ENCODE measurements around the gene NAV1. TPM values are rescaled to one million over a fixed set of nuclear protein-coding genes. Genes with fewer than 3 reads are reported as not detected.
A peak's percentile ranks its signal among the peaks of the same experiment; 100 is the strongest.

NAV1 gene
- total RNA-seq, 1 experiment from 2014 or later, result 51.0 TPM

DNA sequence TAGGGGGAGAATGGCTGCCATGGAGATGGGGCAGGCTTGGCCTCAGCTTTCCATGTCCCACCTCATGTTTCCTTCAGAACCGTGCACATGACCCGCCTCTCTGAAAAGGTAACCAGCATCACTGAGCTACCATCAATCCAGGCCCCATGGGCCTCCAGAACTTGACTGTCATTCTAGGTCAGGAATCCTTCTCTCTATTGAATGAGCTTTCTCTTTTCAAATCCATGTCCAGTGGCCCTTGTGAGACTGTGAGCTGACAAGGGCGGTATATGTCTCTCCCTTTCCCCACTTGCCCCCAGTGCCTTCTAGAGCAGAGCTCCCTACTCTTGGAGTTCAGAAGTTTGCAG is 36.4 kb upstream of the NAV1 start:
- H3K36me3 Mint-ChIP-seq, result no peaks in the 10 kb centered on the region
- TF ChIP-seq CREB1 (CRISPR knock-in tag; IDR thresholded peaks at IDR 0.05) (no peak), ZNF138 (CRISPR knock-in tag; conservative IDR thresholded peaks at IDR 0.05) (no peak), FOXK1 (CRISPR knock-in tag; IDR thresholded peaks at IDR 0.05) (no peak), ZNF423 (CRISPR knock-in tag; IDR thresholded peaks at IDR 0.05) (no peak), ZNF671 (CRISPR knock-in tag; IDR thresholded peaks at IDR 0.05) (no peak), NFATC4 (CRISPR knock-in tag; IDR thresholded peaks at IDR 0.05) (no peak), MXD4 (CRISPR knock-in tag; IDR thresholded peaks at IDR 0.05; ENCODE audit: borderline replicate concordance) (no peak), OVOL2 (CRISPR knock-in tag; IDR thresholded peaks at IDR 0.05; ENCODE audit: borderline replicate concordance) (no peak), NR1H2 (CRISPR knock-in tag; IDR thresholded peaks at IDR 0.05) (no peak), TP53 (CRISPR knock-in tag; IDR thresholded peaks at IDR 0.05) (no peak), ZBTB21 (CRISPR knock-in tag; IDR thresholded peaks at IDR 0.05; ENCODE audit: borderline replicate concordance) (no peak)
- TF ChIP-seq, protein P1, sequence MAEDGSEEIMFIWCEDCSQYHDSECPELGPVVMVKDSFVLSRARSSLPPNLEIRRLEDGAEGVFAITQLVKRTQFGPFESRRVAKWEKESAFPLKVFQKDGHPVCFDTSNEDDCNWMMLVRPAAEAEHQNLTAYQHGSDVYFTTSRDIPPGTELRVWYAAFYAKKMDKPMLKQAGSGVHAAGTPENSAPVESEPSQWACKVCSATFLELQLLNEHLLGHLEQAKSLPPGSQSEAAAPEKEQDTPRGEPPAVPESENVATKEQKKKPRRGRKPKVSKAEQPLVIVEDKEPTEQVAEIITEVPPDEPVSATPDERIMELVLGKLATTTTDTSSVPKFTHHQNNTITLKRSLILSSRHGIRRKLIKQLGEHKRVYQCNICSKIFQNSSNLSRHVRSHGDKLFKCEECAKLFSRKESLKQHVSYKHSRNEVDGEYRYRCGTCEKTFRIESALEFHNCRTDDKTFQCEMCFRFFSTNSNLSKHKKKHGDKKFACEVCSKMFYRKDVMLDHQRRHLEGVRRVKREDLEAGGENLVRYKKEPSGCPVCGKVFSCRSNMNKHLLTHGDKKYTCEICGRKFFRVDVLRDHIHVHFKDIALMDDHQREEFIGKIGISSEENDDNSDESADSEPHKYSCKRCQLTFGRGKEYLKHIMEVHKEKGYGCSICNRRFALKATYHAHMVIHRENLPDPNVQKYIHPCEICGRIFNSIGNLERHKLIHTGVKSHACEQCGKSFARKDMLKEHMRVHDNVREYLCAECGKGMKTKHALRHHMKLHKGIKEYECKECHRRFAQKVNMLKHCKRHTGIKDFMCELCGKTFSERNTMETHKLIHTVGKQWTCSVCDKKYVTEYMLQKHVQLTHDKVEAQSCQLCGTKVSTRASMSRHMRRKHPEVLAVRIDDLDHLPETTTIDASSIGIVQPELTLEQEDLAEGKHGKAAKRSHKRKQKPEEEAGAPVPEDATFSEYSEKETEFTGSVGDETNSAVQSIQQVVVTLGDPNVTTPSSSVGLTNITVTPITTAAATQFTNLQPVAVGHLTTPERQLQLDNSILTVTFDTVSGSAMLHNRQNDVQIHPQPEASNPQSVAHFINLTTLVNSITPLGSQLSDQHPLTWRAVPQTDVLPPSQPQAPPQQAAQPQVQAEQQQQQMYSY (CRISPR knock-in tag; IDR thresholded peaks at IDR 0.05), result no peak
- TF ChIP-seq, protein P2, sequence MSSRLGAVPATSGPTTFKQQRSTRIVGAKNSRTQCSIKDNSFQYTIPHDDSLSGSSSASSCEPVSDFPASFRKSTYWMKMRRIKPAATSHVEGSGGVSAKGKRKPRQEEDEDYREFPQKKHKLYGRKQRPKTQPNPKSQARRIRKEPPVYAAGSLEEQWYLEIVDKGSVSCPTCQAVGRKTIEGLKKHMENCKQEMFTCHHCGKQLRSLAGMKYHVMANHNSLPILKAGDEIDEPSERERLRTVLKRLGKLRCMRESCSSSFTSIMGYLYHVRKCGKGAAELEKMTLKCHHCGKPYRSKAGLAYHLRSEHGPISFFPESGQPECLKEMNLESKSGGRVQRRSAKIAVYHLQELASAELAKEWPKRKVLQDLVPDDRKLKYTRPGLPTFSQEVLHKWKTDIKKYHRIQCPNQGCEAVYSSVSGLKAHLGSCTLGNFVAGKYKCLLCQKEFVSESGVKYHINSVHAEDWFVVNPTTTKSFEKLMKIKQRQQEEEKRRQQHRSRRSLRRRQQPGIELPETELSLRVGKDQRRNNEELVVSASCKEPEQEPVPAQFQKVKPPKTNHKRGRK (CRISPR knock-in tag; IDR thresholded peaks at IDR 0.05; ENCODE audit: borderline replicate concordance), result no peak
- TF ChIP-seq, protein P3, sequence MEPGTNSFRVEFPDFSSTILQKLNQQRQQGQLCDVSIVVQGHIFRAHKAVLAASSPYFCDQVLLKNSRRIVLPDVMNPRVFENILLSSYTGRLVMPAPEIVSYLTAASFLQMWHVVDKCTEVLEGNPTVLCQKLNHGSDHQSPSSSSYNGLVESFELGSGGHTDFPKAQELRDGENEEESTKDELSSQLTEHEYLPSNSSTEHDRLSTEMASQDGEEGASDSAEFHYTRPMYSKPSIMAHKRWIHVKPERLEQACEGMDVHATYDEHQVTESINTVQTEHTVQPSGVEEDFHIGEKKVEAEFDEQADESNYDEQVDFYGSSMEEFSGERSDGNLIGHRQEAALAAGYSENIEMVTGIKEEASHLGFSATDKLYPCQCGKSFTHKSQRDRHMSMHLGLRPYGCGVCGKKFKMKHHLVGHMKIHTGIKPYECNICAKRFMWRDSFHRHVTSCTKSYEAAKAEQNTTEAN (CRISPR knock-in tag; IDR thresholded peaks at IDR 0.05), result no peak
- TF ChIP-seq, protein P4, sequence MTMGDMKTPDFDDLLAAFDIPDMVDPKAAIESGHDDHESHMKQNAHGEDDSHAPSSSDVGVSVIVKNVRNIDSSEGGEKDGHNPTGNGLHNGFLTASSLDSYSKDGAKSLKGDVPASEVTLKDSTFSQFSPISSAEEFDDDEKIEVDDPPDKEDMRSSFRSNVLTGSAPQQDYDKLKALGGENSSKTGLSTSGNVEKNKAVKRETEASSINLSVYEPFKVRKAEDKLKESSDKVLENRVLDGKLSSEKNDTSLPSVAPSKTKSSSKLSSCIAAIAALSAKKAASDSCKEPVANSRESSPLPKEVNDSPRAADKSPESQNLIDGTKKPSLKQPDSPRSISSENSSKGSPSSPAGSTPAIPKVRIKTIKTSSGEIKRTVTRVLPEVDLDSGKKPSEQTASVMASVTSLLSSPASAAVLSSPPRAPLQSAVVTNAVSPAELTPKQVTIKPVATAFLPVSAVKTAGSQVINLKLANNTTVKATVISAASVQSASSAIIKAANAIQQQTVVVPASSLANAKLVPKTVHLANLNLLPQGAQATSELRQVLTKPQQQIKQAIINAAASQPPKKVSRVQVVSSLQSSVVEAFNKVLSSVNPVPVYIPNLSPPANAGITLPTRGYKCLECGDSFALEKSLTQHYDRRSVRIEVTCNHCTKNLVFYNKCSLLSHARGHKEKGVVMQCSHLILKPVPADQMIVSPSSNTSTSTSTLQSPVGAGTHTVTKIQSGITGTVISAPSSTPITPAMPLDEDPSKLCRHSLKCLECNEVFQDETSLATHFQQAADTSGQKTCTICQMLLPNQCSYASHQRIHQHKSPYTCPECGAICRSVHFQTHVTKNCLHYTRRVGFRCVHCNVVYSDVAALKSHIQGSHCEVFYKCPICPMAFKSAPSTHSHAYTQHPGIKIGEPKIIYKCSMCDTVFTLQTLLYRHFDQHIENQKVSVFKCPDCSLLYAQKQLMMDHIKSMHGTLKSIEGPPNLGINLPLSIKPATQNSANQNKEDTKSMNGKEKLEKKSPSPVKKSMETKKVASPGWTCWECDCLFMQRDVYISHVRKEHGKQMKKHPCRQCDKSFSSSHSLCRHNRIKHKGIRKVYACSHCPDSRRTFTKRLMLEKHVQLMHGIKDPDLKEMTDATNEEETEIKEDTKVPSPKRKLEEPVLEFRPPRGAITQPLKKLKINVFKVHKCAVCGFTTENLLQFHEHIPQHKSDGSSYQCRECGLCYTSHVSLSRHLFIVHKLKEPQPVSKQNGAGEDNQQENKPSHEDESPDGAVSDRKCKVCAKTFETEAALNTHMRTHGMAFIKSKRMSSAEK (CRISPR knock-in tag; IDR thresholded peaks at IDR 0.05; ENCODE audit: borderline replicate concordance), result no peak
- H3K4me3 Mint-ChIP-seq, result no peak overlapping the region
- no peak for ATAC-seq
- ChIA-PET POLR2A (interaction anchor here (2.3 to 3.6 kb wide), 3 partner anchors 10 to 33 kb away, joined by 5 to 24 read pairs (median 21); partner anchors contain the start of gene PHLDA3), CTCF (interaction anchor here (1.1 to 11.6 kb wide), 12 partner anchors 10 to 393 kb away, joined by 3 to 276 read pairs (median 5); no protein-coding TSS in a partner anchor)
- peak overlapping the region; percentile 37; the same call in 1 of the 2 replicates for H3K27ac Mint-ChIP-seq
- no peaks in the 10 kb centered on the region for H3K9me3 Mint-ChIP-seq
- DNase-seq (ENCODE audit: low spot score), result no peak
- H3K4me1 Mint-ChIP-seq, result peaks cover 62% of the 10 kb centered on the region
- peaks cover 19% of the 10 kb centered on the region for H3K27me3 Mint-ChIP-seq (ENCODE audit: low read depth)
